Measurements from ENCODE around the gene RITA1. TPM values are rescaled to one million over a fixed set of nuclear protein-coding genes. Genes with fewer than 3 reads are reported as not detected.

Gene RITA1
- total RNA-seq, 1 donor = 22.4 TPM

GRCh38 chr12:113232089-113232839 lies 46.7 kb downstream of the RITA1 start:
- Histone ChIP-seq H3K27ac (ENCODE audit: low read depth, low read length) (peak overlapping the region; percentile 50), H3K4me1 (ENCODE audit: insufficient read depth, low read length) (peaks cover 5% of the 10 kb centered on the region), H3K4me2 (ENCODE audit: insufficient read depth, low read length) (no peak overlapping the region), H3K36me3 (ENCODE audit: insufficient read depth, low read length) (peaks cover 58% of the 10 kb centered on the region), H3K9me3 (ENCODE audit: low read depth, low read length) (no peaks in the 10 kb centered on the region), H3K4me3 (ENCODE audit: insufficient read depth, low read length) (no peak overlapping the region), H4K20me1 (ENCODE audit: insufficient read depth, low read length) (no peaks in the 10 kb centered on the region), H2AFZ (ENCODE audit: low read length) (no peak overlapping the region), H3K79me2 (ENCODE audit: insufficient read depth, low read length) (no peaks in the 10 kb centered on the region), H3K27me3 (ENCODE audit: insufficient read depth, low read length) (no peaks in the 10 kb centered on the region)
- DNase-seq (ENCODE audit: insufficient read length, low spot score, missing footprints) = no peak
- TF ChIP-seq CTCF (IDR thresholded peaks at IDR 0.05; ENCODE audit: extremely low read depth, low read depth, low read length) = no peak

GRCh38 chr12:113232840-113233585 lies 47.5 kb downstream of the RITA1 start:
- Histone ChIP-seq H3K9me3 (ENCODE audit: low read depth, low read length) (no peaks in the 10 kb centered on the region), H3K27ac (ENCODE audit: low read depth, low read length) (peak overlapping the region; percentile 50), H3K4me1 (ENCODE audit: insufficient read depth, low read length) (peaks cover 5% of the 10 kb centered on the region), H4K20me1 (ENCODE audit: insufficient read depth, low read length) (no peaks in the 10 kb centered on the region), H2AFZ (ENCODE audit: low read length) (no peak overlapping the region), H3K79me2 (ENCODE audit: insufficient read depth, low read length) (no peaks in the 10 kb centered on the region), H3K4me3 (ENCODE audit: insufficient read depth, low read length) (no peak overlapping the region), H3K36me3 (ENCODE audit: insufficient read depth, low read length) (peaks cover 55% of the 10 kb centered on the region), H3K27me3 (ENCODE audit: insufficient read depth, low read length) (no peaks in the 10 kb centered on the region), H3K4me2 (ENCODE audit: insufficient read depth, low read length) (no peak overlapping the region)
- TF ChIP-seq CTCF (IDR thresholded peaks at IDR 0.05; ENCODE audit: extremely low read depth, low read depth, low read length) = no peak
- DNase-seq (ENCODE audit: insufficient read length, low spot score, missing footprints) = peak; percentile 35

- no peaks in the 10 kb centered on the region for H3K9me3 ChIP-seq (ENCODE audit: low read depth, low read length)
- no peak overlapping the region for H3K27ac ChIP-seq (ENCODE audit: low read depth, low read length)
- DNase-seq (ENCODE audit: insufficient read length, low spot score, missing footprints) = no peak
- no peak overlapping the region for H3K4me3 ChIP-seq (ENCODE audit: insufficient read depth, low read length)
- no peak for TF ChIP-seq CTCF (IDR thresholded peaks at IDR 0.05; ENCODE audit: extremely low read depth, low read depth, low read length)
- no peaks in the 10 kb centered on the region for H4K20me1 ChIP-seq (ENCODE audit: insufficient read depth, low read length)
- H3K27me3 ChIP-seq (ENCODE audit: insufficient read depth, low read length) = no peaks in the 10 kb centered on the region
- H3K36me3 ChIP-seq (ENCODE audit: insufficient read depth, low read length) = peaks cover 48% of the 10 kb centered on the region
- H3K4me1 ChIP-seq (ENCODE audit: insufficient read depth, low read length) = peaks cover 6% of the 10 kb centered on the region
- H3K4me2 ChIP-seq (ENCODE audit: insufficient read depth, low read length) = no peak overlapping the region
- no peaks in the 10 kb centered on the region for H3K79me2 ChIP-seq (ENCODE audit: insufficient read depth, low read length)
- no peak overlapping the region for H2AFZ ChIP-seq (ENCODE audit: low read length)
Measured at GRCh38 chr12:113233967-113234366, 48.4 kb downstream of the RITA1 start.

- peaks cover 12% of the 10 kb centered on the region for H3K4me1 ChIP-seq (ENCODE audit: insufficient read depth, low read length)
Measured at GRCh38 chr12:113234483-113234882, 49.0 kb downstream of the RITA1 start.

More at GRCh38 chr12:113234483-113234882, 49.0 kb downstream of the RITA1 start:
- Histone ChIP-seq H3K27me3 (ENCODE audit: insufficient read depth, low read length) (no peaks in the 10 kb centered on the region), H3K9me3 (ENCODE audit: low read depth, low read length) (no peaks in the 10 kb centered on the region), H3K27ac (ENCODE audit: low read depth, low read length) (no peak overlapping the region), H3K36me3 (ENCODE audit: insufficient read depth, low read length) (peaks cover 45% of the 10 kb centered on the region), H3K4me2 (ENCODE audit: insufficient read depth, low read length) (no peak overlapping the region), H3K79me2 (ENCODE audit: insufficient read depth, low read length) (no peaks in the 10 kb centered on the region), H3K4me3 (ENCODE audit: insufficient read depth, low read length) (no peak overlapping the region), H4K20me1 (ENCODE audit: insufficient read depth, low read length) (no peaks in the 10 kb centered on the region), H2AFZ (ENCODE audit: low read length) (no peak overlapping the region)
- DNase-seq (ENCODE audit: insufficient read length, low spot score, missing footprints) = no peak
- TF ChIP-seq CTCF (IDR thresholded peaks at IDR 0.05; ENCODE audit: extremely low read depth, low read depth, low read length) = no peak

Data from osteoblast (primary cell).